Caki2 (cell line): ENCODE results near the gene ADH7. TPM values are rescaled to one million over a fixed set of nuclear protein-coding genes. Genes with fewer than 3 reads are reported as not detected.
"Not testable (repeated sequence)": the region's sequence is repeated elsewhere in the genome, so short reads cannot be mapped to it uniquely, and the experiment has no call there.

Experiments
- DNase-seq: peaks from one replicate; pipeline ENCODE4 v3.0.0-alpha.2; 2015; ENCODE audit warnings: low read depth
- in situ Hi-C: cut with HindIII; loops from 2 replicates; pipeline ENCODE4 v1.10.0; 2016; ENCODE audit warnings: low sequenced_read_pairs, low pct_unique_long_range_greater_than_20kb, mixed read lengths
- total RNA-seq: library from RNA; depleted of rRNA; stranded (reverse); fragments of >200 nt; shearing (Covaris generic); gene quantifications from 2 replicates; pipeline ENCODE4 v1.2.3, GENCODE V29; 2014; ENCODE audit warnings: low replicate concordance; rRNA removed

ADH7 gene
- total RNA-seq, 1 experiment from 2014 or later, result not detected

- peak; percentile 36 for DNase-seq
- in situ Hi-C loops, result no loop called here
These were observed 40.2 kb downstream of the ADH7 start for GRCh38 chr4:99394896-99395295.

- DNase-seq, result no peak
- in situ Hi-C loops, result no loop called here
These were observed 45.1 kb downstream of the ADH7 start for GRCh38 chr4:99390055-99390454.

- DNase-seq, result no peak
- in situ Hi-C loops, result no loop called here
These were observed 45.5 kb downstream of the ADH7 start for GRCh38 chr4:99389606-99390005.

- in situ Hi-C loops, result no loop called here
- DNase-seq, result no peak
These were observed 51.2 kb downstream of the ADH7 start for GRCh38 chr4:99383833-99384392.

- in situ Hi-C loops, result no loop called here
- no peak for DNase-seq
These were observed 51.7 kb downstream of the ADH7 start for GRCh38 chr4:99383399-99383798.

- in situ Hi-C loops, result no loop called here
- peak; percentile 16 for DNase-seq
These were observed 52.3 kb downstream of the ADH7 start for GRCh38 chr4:99382745-99383360.

GRCh38 chr4:99381588-99382175 lies 53.5 kb downstream of the ADH7 start:
- in situ Hi-C loops, result no loop called here
- DNase-seq, result no peak

GRCh38 chr4:99379571-99379970 lies 55.6 kb downstream of the ADH7 start:
- in situ Hi-C loops, result no loop called here
- no peak for DNase-seq

- in situ Hi-C loops, result no loop called here
- DNase-seq, result no peak
These were observed 56.3 kb downstream of the ADH7 start for GRCh38 chr4:99378876-99379275.

GRCh38 chr4:99377341-99377740 lies 57.8 kb downstream of the ADH7 start:
- DNase-seq, result peak; percentile 8
- in situ Hi-C loops, result not testable (repeated sequence)

GRCh38 chr4:99372464-99372863 lies 62.7 kb downstream of the ADH7 start:
- DNase-seq, result peak; percentile 6
- in situ Hi-C loops, result not testable (repeated sequence)

GRCh38 chr4:99367817-99368216 lies 67.3 kb downstream of the ADH7 start:
- DNase-seq, in situ Hi-C loops: not testable (repeated sequence)

GRCh38 chr4:99366491-99366890 lies 68.7 kb downstream of the ADH7 start:
- in situ Hi-C loops, result no loop called here
- no peak for DNase-seq

- in situ Hi-C loops, result no loop called here
These were observed 72.4 kb downstream of the ADH7 start for GRCh38 chr4:99362768-99363167.

More at GRCh38 chr4:99362768-99363167, 72.4 kb downstream of the ADH7 start:
- DNase-seq, result no peak

Other genes with a start within 250 kb of the ADH7 start
- not detected in 2 replicates for gene ADH6, start 216.1 kb downstream of the ADH7 start, total RNA-seq
- gene ADH1A, start 144.4 kb downstream of the ADH7 start, total RNA-seq, result not detected in 2 replicates
- not detected in 2 replicates for gene ADH1B, start 113.9 kb downstream of the ADH7 start, total RNA-seq
- gene ADH1C, start 82.6 kb downstream of the ADH7 start, total RNA-seq, result not detected in 2 replicates
- gene C4orf17, start 75.7 kb upstream of the ADH7 start, total RNA-seq, result not detected in 2 replicates
- 7.6 and 16.6 TPM in 2 replicates for gene TRMT10A, start 128.7 kb upstream of the ADH7 start, total RNA-seq
- 0.07 and 12.4 TPM in 2 replicates for gene MTTP, start 139.5 kb upstream of the ADH7 start, total RNA-seq
- gene C4orf54, start 222.5 kb upstream of the ADH7 start, total RNA-seq, result not detected in 2 replicates